WTC11 (cell line): ENCODE measurements around the gene CEP70. TPM values are rescaled to one million over a fixed set of nuclear protein-coding genes. Genes with fewer than 3 reads are reported as not detected.

Source experiments
- ATAC-seq: fragments of 200-7000 bp; cut with Tn5 transposase; 2 replicates; pipeline ENCODE4 v1.10.0; 2021; ENCODE audit warnings: mild to moderate bottlenecking, moderate library complexity
- CTCF ChIA-PET: fragments of 300-600 bp; sonication (Branson Sonifier 250); formaldehyde crosslinking; loops from one replicate; lab custom pipeline; 2021; ENCODE audit warnings: antibody characterized with exemption; lab: Charles Lee
- POLR2A ChIA-PET: fragments of 350-600 bp; sonication (Branson Sonifier 250); formaldehyde crosslinking; loops from one replicate; lab custom pipeline; 2021; ENCODE audit warnings: antibody characterized with exemption; lab: Charles Lee
- DNase-seq: peaks from one replicate; pipeline ENCODE4 v3.0.0; 2021; ENCODE audit warnings: low spot score
- H3K27ac Mint-ChIP-seq: 2 replicates; pipeline ENCODE4 v1.8.0; 2021; ENCODE audit warnings: mixed read lengths
- H3K27me3 Mint-ChIP-seq: 2 replicates; pipeline ENCODE4 v1.8.0; 2021; ENCODE audit warnings: low read depth, mild to moderate bottlenecking, moderate library complexity, mixed read lengths
- H3K36me3 Mint-ChIP-seq: 2 replicates; pipeline ENCODE4 v1.8.0; 2021; ENCODE audit warnings: mixed read lengths
- H3K4me1 Mint-ChIP-seq: 2 replicates; pipeline ENCODE4 v1.8.0; 2022; ENCODE audit warnings: mixed read lengths
- H3K4me3 Mint-ChIP-seq: 2 replicates; pipeline ENCODE4 v1.8.0; 2021; ENCODE audit warnings: mild to moderate bottlenecking, moderate library complexity, mixed read lengths
- H3K9me3 Mint-ChIP-seq: 2 replicates; pipeline ENCODE4 v1.8.0; 2021; ENCODE audit warnings: mixed read lengths
- ATF1 ChIP-seq: sonication (generic); formaldehyde crosslinking; IDR thresholded peaks from 2 replicates; pipeline ENCODE4 v1.8.1; 2023; ENCODE audit warnings: mild to moderate bottlenecking, moderate library complexity, missing genetic modification reagents
- CREB1 ChIP-seq: sonication (generic); formaldehyde crosslinking; IDR thresholded peaks from 2 replicates; pipeline ENCODE4 v1.8.0; 2023; ENCODE audit warnings: mild to moderate bottlenecking, missing genetic modification reagents
- EMX1 ChIP-seq: fragments of 250-450 bp; sonication (Bioruptor Pico); IDR thresholded peaks from 2 replicates; pipeline ENCODE4 v1.8.0; 2021; ENCODE audit warnings: mild to moderate bottlenecking
- ETV6 ChIP-seq: sonication (generic); formaldehyde crosslinking; IDR thresholded peaks from 2 replicates; pipeline ENCODE4 v1.8.1; 2022; ENCODE audit warnings: mild to moderate bottlenecking, missing genetic modification reagents
- FOXJ3 ChIP-seq: sonication (generic); formaldehyde crosslinking; IDR thresholded peaks from 2 replicates; pipeline ENCODE4 v1.9.0; 2021; ENCODE audit warnings: missing genetic modification reagents, mild to moderate bottlenecking, borderline replicate concordance
- GTF2I ChIP-seq: fragments of 250-450 bp; sonication (Bioruptor Pico); conservative IDR thresholded peaks from 2 replicates; pipeline ENCODE4 v1.4.0; 2021; ENCODE audit warnings: mild to moderate bottlenecking
- JUN ChIP-seq: sonication (generic); formaldehyde crosslinking; IDR thresholded peaks from 2 replicates; pipeline ENCODE4 v1.8.0; 2023; ENCODE audit warnings: mild to moderate bottlenecking, missing genetic modification reagents
- MYBL2 ChIP-seq: sonication (generic); formaldehyde crosslinking; IDR thresholded peaks from 2 replicates; pipeline ENCODE4 v1.8.1; 2023; ENCODE audit warnings: mild to moderate bottlenecking, moderate library complexity, missing genetic modification reagents
- NFYB ChIP-seq: sonication (generic); formaldehyde crosslinking; conservative IDR thresholded peaks from 2 replicates; pipeline ENCODE4 v1.8.0; 2022; ENCODE audit warnings: low read depth, missing genetic modification reagents
- NR1H2 ChIP-seq: sonication (generic); formaldehyde crosslinking; IDR thresholded peaks from 2 replicates; pipeline ENCODE4 v1.9.0; 2021; ENCODE audit warnings: mild to moderate bottlenecking, moderate library complexity, missing genetic modification reagents
- SMAD4 ChIP-seq: sonication (generic); formaldehyde crosslinking; IDR thresholded peaks from 2 replicates; pipeline ENCODE4 v1.8.0; 2022; ENCODE audit warnings: mild to moderate bottlenecking, missing genetic modification reagents
- ZNF317 ChIP-seq: sonication (generic); formaldehyde crosslinking; IDR thresholded peaks from 2 replicates; pipeline ENCODE4 v1.8.1; 2023; ENCODE audit warnings: low read depth, mild to moderate bottlenecking, moderate library complexity, missing genetic modification reagents, borderline replicate concordance
- total RNA-seq: library from RNA; stranded (reverse); gene quantifications from 3 replicates; pipeline ENCODE4 v1.2.3, GENCODE V29; 2021
- TF ChIP-seq, protein P1 (sequence below): sonication (generic); formaldehyde crosslinking; IDR thresholded peaks from 2 replicates; pipeline ENCODE4 v1.8.1; 2022; ENCODE audit warnings: mild to moderate bottlenecking, missing genetic modification reagents, moderate library complexity, borderline replicate concordance
- TF ChIP-seq, protein P2 (sequence below): sonication (generic); formaldehyde crosslinking; IDR thresholded peaks from 2 replicates; pipeline ENCODE4 v1.8.1; 2023; ENCODE audit warnings: mild to moderate bottlenecking, moderate library complexity, missing genetic modification reagents
- TF ChIP-seq, protein P3 (sequence below): sonication (generic); formaldehyde crosslinking; IDR thresholded peaks from 2 replicates; pipeline ENCODE4 v1.8.1; 2022; ENCODE audit warnings: mild to moderate bottlenecking, moderate library complexity, missing genetic modification reagents
- TF ChIP-seq, protein P4 (sequence below): fragments of 250-450 bp; sonication (Bioruptor Pico); IDR thresholded peaks from 2 replicates; pipeline ENCODE4 v1.9.0; 2021; ENCODE audit warnings: mild to moderate bottlenecking, borderline replicate concordance
- TF ChIP-seq, protein P5 (sequence below): sonication (generic); formaldehyde crosslinking; IDR thresholded peaks from 2 replicates; pipeline ENCODE4 v1.8.1; 2023; ENCODE audit warnings: mild to moderate bottlenecking, missing genetic modification reagents, borderline replicate concordance
- TF ChIP-seq, protein P6 (sequence below): sonication (generic); formaldehyde crosslinking; IDR thresholded peaks from 2 replicates; pipeline ENCODE4 v1.8.1; 2022; ENCODE audit warnings: low read depth, mild to moderate bottlenecking, moderate library complexity, missing genetic modification reagents, borderline replicate concordance
- TF ChIP-seq, protein P7 (sequence below): sonication (generic); formaldehyde crosslinking; IDR thresholded peaks from 2 replicates; pipeline ENCODE4 v1.8.1; 2023; ENCODE audit warnings: mild to moderate bottlenecking, missing genetic modification reagents, moderate library complexity
- TF ChIP-seq, protein P8 (sequence below): sonication (generic); formaldehyde crosslinking; IDR thresholded peaks from 2 replicates; pipeline ENCODE4 v1.8.0; 2022; ENCODE audit warnings: mild to moderate bottlenecking, missing genetic modification reagents

The CEP70 gene
- total RNA-seq, 1 experiment from 2014 or later: 27.2 TPM

DNA sequence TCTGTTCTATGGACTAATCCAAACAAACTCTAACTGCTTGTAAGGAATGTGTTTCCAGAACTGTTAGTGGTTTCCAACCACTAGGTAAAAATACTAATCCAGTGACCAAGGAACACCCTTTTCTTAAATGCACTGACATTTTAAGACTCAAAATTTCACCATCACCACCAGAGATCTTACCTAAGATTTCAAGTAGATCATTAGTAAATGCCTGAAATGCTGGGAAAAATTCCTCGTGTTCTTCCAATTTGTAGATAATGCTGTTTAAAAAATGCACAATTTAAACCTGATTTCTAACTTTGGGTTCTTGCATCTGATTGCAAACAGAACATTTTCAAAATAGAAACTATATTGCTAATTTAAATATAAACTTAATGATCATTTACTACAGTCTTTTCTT lies 96.2 kb downstream of the CEP70 start:
- H3K4me1 Mint-ChIP-seq: peaks cover 14% of the 10 kb centered on the region
- peaks cover 15% of the 10 kb centered on the region for H3K36me3 Mint-ChIP-seq
- ChIA-PET POLR2A (no interaction called here), CTCF (no interaction called here)
- TF ChIP-seq GTF2I (no peak), ZNF317 (CRISPR knock-in tag) (no peak), MYBL2 (CRISPR knock-in tag) (no peak), ATF1 (CRISPR knock-in tag) (no peak), JUN (no peak), CREB1 (CRISPR knock-in tag) (no peak)
- TF ChIP-seq, protein P1, sequence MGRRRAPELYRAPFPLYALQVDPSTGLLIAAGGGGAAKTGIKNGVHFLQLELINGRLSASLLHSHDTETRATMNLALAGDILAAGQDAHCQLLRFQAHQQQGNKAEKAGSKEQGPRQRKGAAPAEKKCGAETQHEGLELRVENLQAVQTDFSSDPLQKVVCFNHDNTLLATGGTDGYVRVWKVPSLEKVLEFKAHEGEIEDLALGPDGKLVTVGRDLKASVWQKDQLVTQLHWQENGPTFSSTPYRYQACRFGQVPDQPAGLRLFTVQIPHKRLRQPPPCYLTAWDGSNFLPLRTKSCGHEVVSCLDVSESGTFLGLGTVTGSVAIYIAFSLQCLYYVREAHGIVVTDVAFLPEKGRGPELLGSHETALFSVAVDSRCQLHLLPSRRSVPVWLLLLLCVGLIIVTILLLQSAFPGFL (CRISPR knock-in tag): no peak
- TF ChIP-seq, protein P2, sequence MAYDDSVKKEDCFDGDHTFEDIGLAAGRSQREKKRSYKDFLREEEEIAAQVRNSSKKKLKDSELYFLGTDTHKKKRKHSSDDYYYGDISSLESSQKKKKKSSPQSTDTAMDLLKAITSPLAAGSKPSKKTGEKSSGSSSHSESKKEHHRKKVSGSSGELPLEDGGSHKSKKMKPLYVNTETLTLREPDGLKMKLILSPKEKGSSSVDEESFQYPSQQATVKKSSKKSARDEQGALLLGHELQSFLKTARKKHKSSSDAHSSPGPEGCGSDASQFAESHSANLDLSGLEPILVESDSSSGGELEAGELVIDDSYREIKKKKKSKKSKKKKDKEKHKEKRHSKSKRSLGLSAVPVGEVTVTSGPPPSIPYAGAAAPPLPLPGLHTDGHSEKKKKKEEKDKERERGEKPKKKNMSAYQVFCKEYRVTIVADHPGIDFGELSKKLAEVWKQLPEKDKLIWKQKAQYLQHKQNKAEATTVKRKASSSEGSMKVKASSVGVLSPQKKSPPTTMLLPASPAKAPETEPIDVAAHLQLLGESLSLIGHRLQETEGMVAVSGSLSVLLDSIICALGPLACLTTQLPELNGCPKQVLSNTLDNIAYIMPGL: no peak
- TF ChIP-seq, protein P3, sequence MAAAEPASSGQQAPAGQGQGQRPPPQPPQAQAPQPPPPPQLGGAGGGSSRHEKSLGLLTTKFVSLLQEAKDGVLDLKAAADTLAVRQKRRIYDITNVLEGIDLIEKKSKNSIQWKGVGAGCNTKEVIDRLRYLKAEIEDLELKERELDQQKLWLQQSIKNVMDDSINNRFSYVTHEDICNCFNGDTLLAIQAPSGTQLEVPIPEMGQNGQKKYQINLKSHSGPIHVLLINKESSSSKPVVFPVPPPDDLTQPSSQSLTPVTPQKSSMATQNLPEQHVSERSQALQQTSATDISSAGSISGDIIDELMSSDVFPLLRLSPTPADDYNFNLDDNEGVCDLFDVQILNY: no peak
- TF ChIP-seq, protein P4, sequence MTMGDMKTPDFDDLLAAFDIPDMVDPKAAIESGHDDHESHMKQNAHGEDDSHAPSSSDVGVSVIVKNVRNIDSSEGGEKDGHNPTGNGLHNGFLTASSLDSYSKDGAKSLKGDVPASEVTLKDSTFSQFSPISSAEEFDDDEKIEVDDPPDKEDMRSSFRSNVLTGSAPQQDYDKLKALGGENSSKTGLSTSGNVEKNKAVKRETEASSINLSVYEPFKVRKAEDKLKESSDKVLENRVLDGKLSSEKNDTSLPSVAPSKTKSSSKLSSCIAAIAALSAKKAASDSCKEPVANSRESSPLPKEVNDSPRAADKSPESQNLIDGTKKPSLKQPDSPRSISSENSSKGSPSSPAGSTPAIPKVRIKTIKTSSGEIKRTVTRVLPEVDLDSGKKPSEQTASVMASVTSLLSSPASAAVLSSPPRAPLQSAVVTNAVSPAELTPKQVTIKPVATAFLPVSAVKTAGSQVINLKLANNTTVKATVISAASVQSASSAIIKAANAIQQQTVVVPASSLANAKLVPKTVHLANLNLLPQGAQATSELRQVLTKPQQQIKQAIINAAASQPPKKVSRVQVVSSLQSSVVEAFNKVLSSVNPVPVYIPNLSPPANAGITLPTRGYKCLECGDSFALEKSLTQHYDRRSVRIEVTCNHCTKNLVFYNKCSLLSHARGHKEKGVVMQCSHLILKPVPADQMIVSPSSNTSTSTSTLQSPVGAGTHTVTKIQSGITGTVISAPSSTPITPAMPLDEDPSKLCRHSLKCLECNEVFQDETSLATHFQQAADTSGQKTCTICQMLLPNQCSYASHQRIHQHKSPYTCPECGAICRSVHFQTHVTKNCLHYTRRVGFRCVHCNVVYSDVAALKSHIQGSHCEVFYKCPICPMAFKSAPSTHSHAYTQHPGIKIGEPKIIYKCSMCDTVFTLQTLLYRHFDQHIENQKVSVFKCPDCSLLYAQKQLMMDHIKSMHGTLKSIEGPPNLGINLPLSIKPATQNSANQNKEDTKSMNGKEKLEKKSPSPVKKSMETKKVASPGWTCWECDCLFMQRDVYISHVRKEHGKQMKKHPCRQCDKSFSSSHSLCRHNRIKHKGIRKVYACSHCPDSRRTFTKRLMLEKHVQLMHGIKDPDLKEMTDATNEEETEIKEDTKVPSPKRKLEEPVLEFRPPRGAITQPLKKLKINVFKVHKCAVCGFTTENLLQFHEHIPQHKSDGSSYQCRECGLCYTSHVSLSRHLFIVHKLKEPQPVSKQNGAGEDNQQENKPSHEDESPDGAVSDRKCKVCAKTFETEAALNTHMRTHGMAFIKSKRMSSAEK (CRISPR knock-in tag): no peak
- H3K9me3 Mint-ChIP-seq: no peaks in the 10 kb centered on the region
- DNase-seq (no peak), ATAC-seq (no peak)
- no peak overlapping the region; the same call in 1 of the 2 replicates for H3K27ac Mint-ChIP-seq
- H3K4me3 Mint-ChIP-seq: no peak overlapping the region
- H3K27me3 Mint-ChIP-seq: no peaks in the 10 kb centered on the region

DNA sequence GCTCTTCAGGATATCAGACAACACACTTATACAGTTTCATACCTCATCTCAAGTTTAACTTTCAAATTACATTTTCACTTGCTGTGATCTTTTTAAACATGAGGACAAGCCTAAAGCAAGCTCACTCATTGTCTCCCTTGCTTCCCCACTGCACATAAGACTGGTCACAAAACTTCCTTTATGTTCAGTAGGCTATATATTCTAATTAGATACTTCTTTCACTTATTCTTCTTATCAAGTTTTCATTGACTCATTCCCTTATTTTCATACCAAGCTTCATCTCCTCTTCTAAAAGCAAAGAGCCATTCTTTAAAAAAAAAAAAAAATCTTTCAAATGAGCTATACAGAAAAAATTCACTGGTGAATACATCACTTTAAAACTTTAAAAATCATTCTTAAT lies 97.0 kb downstream of the CEP70 start:
- CTCF ChIA-PET: interaction anchor here (2.1 kb wide), 1 partner anchor 17 kb away, joined by 8 read pairs; no protein-coding TSS in a partner anchor
- ATAC-seq (no peak), DNase-seq (no peak)
- Mint-ChIP-seq H3K27ac (no peak overlapping the region; the same call in 1 of the 2 replicates), H3K27me3 (no peaks in the 10 kb centered on the region), H3K36me3 (peaks cover 18% of the 10 kb centered on the region), H3K9me3 (peaks cover 1% of the 10 kb centered on the region), H3K4me3 (no peak overlapping the region), H3K4me1 (peaks cover 14% of the 10 kb centered on the region)
- POLR2A ChIA-PET: no interaction called here
- TF ChIP-seq EMX1 (no peak), NR1H2 (CRISPR knock-in tag) (no peak), FOXJ3 (CRISPR knock-in tag) (no peak), NFYB (CRISPR knock-in tag) (no peak), SMAD4 (CRISPR knock-in tag) (no peak), ETV6 (CRISPR knock-in tag) (no peak)
- TF ChIP-seq, protein P5, sequence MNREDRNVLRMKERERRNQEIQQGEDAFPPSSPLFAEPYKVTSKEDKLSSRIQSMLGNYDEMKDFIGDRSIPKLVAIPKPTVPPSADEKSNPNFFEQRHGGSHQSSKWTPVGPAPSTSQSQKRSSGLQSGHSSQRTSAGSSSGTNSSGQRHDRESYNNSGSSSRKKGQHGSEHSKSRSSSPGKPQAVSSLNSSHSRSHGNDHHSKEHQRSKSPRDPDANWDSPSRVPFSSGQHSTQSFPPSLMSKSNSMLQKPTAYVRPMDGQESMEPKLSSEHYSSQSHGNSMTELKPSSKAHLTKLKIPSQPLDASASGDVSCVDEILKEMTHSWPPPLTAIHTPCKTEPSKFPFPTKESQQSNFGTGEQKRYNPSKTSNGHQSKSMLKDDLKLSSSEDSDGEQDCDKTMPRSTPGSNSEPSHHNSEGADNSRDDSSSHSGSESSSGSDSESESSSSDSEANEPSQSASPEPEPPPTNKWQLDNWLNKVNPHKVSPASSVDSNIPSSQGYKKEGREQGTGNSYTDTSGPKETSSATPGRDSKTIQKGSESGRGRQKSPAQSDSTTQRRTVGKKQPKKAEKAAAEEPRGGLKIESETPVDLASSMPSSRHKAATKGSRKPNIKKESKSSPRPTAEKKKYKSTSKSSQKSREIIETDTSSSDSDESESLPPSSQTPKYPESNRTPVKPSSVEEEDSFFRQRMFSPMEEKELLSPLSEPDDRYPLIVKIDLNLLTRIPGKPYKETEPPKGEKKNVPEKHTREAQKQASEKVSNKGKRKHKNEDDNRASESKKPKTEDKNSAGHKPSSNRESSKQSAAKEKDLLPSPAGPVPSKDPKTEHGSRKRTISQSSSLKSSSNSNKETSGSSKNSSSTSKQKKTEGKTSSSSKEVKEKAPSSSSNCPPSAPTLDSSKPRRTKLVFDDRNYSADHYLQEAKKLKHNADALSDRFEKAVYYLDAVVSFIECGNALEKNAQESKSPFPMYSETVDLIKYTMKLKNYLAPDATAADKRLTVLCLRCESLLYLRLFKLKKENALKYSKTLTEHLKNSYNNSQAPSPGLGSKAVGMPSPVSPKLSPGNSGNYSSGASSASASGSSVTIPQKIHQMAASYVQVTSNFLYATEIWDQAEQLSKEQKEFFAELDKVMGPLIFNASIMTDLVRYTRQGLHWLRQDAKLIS (CRISPR knock-in tag): no peak
- TF ChIP-seq, protein P6, sequence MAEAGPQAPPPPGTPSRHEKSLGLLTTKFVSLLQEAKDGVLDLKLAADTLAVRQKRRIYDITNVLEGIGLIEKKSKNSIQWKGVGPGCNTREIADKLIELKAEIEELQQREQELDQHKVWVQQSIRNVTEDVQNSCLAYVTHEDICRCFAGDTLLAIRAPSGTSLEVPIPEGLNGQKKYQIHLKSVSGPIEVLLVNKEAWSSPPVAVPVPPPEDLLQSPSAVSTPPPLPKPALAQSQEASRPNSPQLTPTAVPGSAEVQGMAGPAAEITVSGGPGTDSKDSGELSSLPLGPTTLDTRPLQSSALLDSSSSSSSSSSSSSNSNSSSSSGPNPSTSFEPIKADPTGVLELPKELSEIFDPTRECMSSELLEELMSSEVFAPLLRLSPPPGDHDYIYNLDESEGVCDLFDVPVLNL (CRISPR knock-in tag): no peak
- TF ChIP-seq, protein P7, sequence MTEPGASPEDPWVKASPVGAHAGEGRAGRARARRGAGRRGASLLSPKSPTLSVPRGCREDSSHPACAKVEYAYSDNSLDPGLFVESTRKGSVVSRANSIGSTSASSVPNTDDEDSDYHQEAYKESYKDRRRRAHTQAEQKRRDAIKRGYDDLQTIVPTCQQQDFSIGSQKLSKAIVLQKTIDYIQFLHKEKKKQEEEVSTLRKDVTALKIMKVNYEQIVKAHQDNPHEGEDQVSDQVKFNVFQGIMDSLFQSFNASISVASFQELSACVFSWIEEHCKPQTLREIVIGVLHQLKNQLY (CRISPR knock-in tag): no peak
- TF ChIP-seq, protein P8, sequence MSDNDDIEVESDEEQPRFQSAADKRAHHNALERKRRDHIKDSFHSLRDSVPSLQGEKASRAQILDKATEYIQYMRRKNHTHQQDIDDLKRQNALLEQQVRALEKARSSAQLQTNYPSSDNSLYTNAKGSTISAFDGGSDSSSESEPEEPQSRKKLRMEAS (CRISPR knock-in tag): no peak
